CD8-positive, alpha-beta memory T cell (primary cell): ENCODE results near the gene CACNB1. TPM values are rescaled to one million over a fixed set of nuclear protein-coding genes. Genes with fewer than 3 reads are reported as not detected.

Experiments used
- CTCF ChIA-PET: fragments of 350-600 bp; sonication (Branson Sonifier 250); formaldehyde crosslinking; loops from one replicate; lab custom pipeline; 2021; ENCODE audit warnings: antibody characterized with exemption; lab: Charles Lee
- POLR2A ChIA-PET: fragments of 350-600 bp; sonication (Branson Sonifier 250); formaldehyde crosslinking; loops from one replicate; lab custom pipeline; 2021; ENCODE audit warnings: antibody characterized with exemption; lab: Charles Lee
- DNase-seq, 5 donors: peaks; one replicate each; pipeline versions ENCODE4 v3.0.0 to v3.0.0-alpha.2; 2020 to 2022; ENCODE audit warnings: mixed read lengths in 1 of 5
- H3K27ac ChIP-seq: one replicate; pipeline ENCODE4 v1.7.0; 2013; ENCODE audit warnings: low read depth, mild to moderate bottlenecking, low read length, moderate library complexity
- H3K27me3 ChIP-seq: 2 replicates; pipeline ENCODE4 v1.7.0; 2013; ENCODE audit warnings: low read length, mild to moderate bottlenecking; ENCODE audit not compliant: insufficient read depth, poor library complexity, severe bottlenecking
- H3K36me3 ChIP-seq: 2 replicates; pipeline ENCODE4 v1.7.0; 2013; ENCODE audit warnings: mild to moderate bottlenecking, low read length, moderate library complexity; ENCODE audit not compliant: insufficient read depth
- H3K4me1 ChIP-seq: 2 replicates; pipeline ENCODE4 v1.7.0; 2013; ENCODE audit warnings: mild to moderate bottlenecking, low read length, moderate library complexity; ENCODE audit not compliant: insufficient read depth
- H3K4me3 ChIP-seq: 2 replicates; pipeline ENCODE4 v1.7.0; 2013; ENCODE audit warnings: mild to moderate bottlenecking, low read length
- H3K9me3 ChIP-seq: 2 replicates; pipeline ENCODE4 v1.7.0; 2013; ENCODE audit warnings: mild to moderate bottlenecking, low read length
- H3K27ac Mint-ChIP-seq, 8 donors: one replicate each; pipeline ENCODE4 v1.8.0; 2020 to 2021; ENCODE audit warnings: mixed read lengths in 8 of 8, mild to moderate bottlenecking in 6 of 8, inconsistent platforms in 3 of 8, moderate library complexity in 3 of 8
- H3K27me3 Mint-ChIP-seq, 2 donors: one replicate each; pipeline ENCODE4 v1.8.0; 2020 to 2021; ENCODE audit warnings: mixed read lengths in 2 of 2, mild to moderate bottlenecking in 1 of 2, moderate library complexity in 1 of 2
- H3K36me3 Mint-ChIP-seq, 3 donors: one replicate each; pipeline ENCODE4 v1.8.0; 2020 to 2021; ENCODE audit warnings: mixed read lengths in 3 of 3, inconsistent platforms in 1 of 3, mild to moderate bottlenecking in 1 of 3
- H3K4me1 Mint-ChIP-seq, 3 donors: one replicate each; pipeline ENCODE4 v1.8.0; 2020 to 2021; ENCODE audit warnings: mixed read lengths in 3 of 3, inconsistent platforms in 1 of 3, mild to moderate bottlenecking in 1 of 3
- H3K4me3 Mint-ChIP-seq, 7 donors: one replicate each; pipeline ENCODE4 v1.8.0; 2020 to 2021; ENCODE audit warnings: mixed read lengths in 7 of 7, mild to moderate bottlenecking in 6 of 7, moderate library complexity in 4 of 7, inconsistent platforms in 2 of 7
- H3K9me3 Mint-ChIP-seq, 5 donors: one replicate each; pipeline ENCODE4 v1.8.0; 2020 to 2022; ENCODE audit warnings: mixed read lengths in 5 of 5, mild to moderate bottlenecking in 3 of 5, moderate library complexity in 2 of 5, inconsistent platforms in 1 of 5
- polyA plus RNA-seq: library from polyadenylated mRNA; unstranded; fragments of 300-500 nt; fragmentation: Illumina TruSeq; gene quantifications from one replicate; pipeline ENCODE4 v1.2.3, GENCODE V29; 2021
- total RNA-seq, 2 experiments: library from RNA; stranded (reverse); gene quantifications; one replicate each; pipeline ENCODE4 v1.2.3, GENCODE V29; 2021

Gene CACNB1
- total and polyA plus RNA-seq, 3 experiments from 2014 or later = 2.7 to 12.3 (median 10.6) TPM

GRCh38 chr17:39194985-39195524 is 2.4 kb downstream of the CACNB1 start:
- CTCF ChIA-PET = interaction anchor here (0.6 to 3.2 kb wide), 8 partner anchors 9 to 326 kb away, joined by 3 to 11 read pairs (median 5); no protein-coding TSS in a partner anchor
- Histone ChIP-seq H3K36me3 (no peaks in the 10 kb centered on the region), H3K9me3 (no peaks in the 10 kb centered on the region), H3K27ac (no peak overlapping the region), H3K4me3 (no peak overlapping the region), H3K27me3 (no peaks in the 10 kb centered on the region), H3K4me1 (peaks cover 33% of the 10 kb centered on the region)
- H3K4me3 Mint-ChIP-seq = peak overlapping the region; percentile 32 to 89 (median 83)
- H3K27me3 Mint-ChIP-seq = peaks cover 0 to 3% of the 10 kb centered on the region in 2 donors
- H3K36me3 Mint-ChIP-seq = peaks cover 0 to 35% (median 2%) of the 10 kb centered on the region in 3 donors
- DNase-seq = no peak
- POLR2A ChIA-PET = no interaction called here
- no peaks in the 10 kb centered on the region for H3K9me3 Mint-ChIP-seq
- peak overlapping the region; percentile 21 to 97 (median 87) for H3K27ac Mint-ChIP-seq
- H3K4me1 Mint-ChIP-seq = peaks cover 35 to 63% (median 43%) of the 10 kb centered on the region in 3 donors

- H3K4me1 Mint-ChIP-seq = peaks cover 30 to 56% (median 36%) of the 10 kb centered on the region in 3 donors
- POLR2A ChIA-PET = no interaction called here
- H3K9me3 Mint-ChIP-seq = no peaks in the 10 kb centered on the region
- no peak for DNase-seq
- peak overlapping the region; percentile 43 to 93 (median 56) for H3K27ac Mint-ChIP-seq
- no peak overlapping the region for H3K4me3 ChIP-seq
- no peak overlapping the region for H3K27ac ChIP-seq
- H3K27me3 Mint-ChIP-seq = no peaks in the 10 kb centered on the region
- H3K36me3 ChIP-seq = no peaks in the 10 kb centered on the region
- peaks cover 0 to 32% (median 2%) of the 10 kb centered on the region in 3 donors for H3K36me3 Mint-ChIP-seq
- no peaks in the 10 kb centered on the region for H3K27me3 ChIP-seq
- H3K9me3 ChIP-seq = no peaks in the 10 kb centered on the region
- CTCF ChIA-PET = interaction anchor here (1.0 to 3.2 kb wide), 4 partner anchors 8 to 38 kb away, joined by 3 to 11 read pairs (median 8); no protein-coding TSS in a partner anchor
- peaks cover 28% of the 10 kb centered on the region for H3K4me1 ChIP-seq
- H3K4me3 Mint-ChIP-seq = peak overlapping the region in 3 of 7 donors; percentile 32 to 84 (median 47)
These were observed 3.1 kb downstream of the CACNB1 start for GRCh38 chr17:39194089-39194984.

GRCh38 chr17:39193346-39193745 is 4.1 kb downstream of the CACNB1 start:
- no peak for DNase-seq
- H3K4me1 Mint-ChIP-seq = peaks cover 26 to 47% (median 28%) of the 10 kb centered on the region in 3 donors
- Histone ChIP-seq H3K9me3 (no peaks in the 10 kb centered on the region), H3K4me3 (no peak overlapping the region), H3K27me3 (no peaks in the 10 kb centered on the region), H3K27ac (no peak overlapping the region), H3K36me3 (no peaks in the 10 kb centered on the region), H3K4me1 (peaks cover 19% of the 10 kb centered on the region)
- POLR2A ChIA-PET = no interaction called here
- peak overlapping the region in 4 of 8 donors; percentile 15 to 61 (median 52) for H3K27ac Mint-ChIP-seq
- H3K9me3 Mint-ChIP-seq = no peaks in the 10 kb centered on the region
- H3K36me3 Mint-ChIP-seq = peaks cover 0 to 37% (median 2%) of the 10 kb centered on the region in 3 donors
- CTCF ChIA-PET = interaction anchor here (0.7 to 2.5 kb wide), 4 partner anchors 14 to 39 kb away, joined by 3 to 6 read pairs (median 4); no protein-coding TSS in a partner anchor
- H3K4me3 Mint-ChIP-seq = peak overlapping the region in 1 of 7 donors; percentile 15
- H3K27me3 Mint-ChIP-seq = no peaks in the 10 kb centered on the region

GRCh38 chr17:39192901-39193300 is 4.6 kb downstream of the CACNB1 start:
- POLR2A ChIA-PET = interaction anchor here (1.1 kb wide), 1 partner anchor 53 kb away, joined by 3 read pairs; no protein-coding TSS in a partner anchor
- Histone ChIP-seq H3K36me3 (no peaks in the 10 kb centered on the region), H3K4me1 (peaks cover 14% of the 10 kb centered on the region), H3K27me3 (no peaks in the 10 kb centered on the region), H3K9me3 (no peaks in the 10 kb centered on the region), H3K27ac (no peak overlapping the region), H3K4me3 (no peak overlapping the region)
- peak overlapping the region in 2 of 7 donors; percentile 12 to 14 for H3K4me3 Mint-ChIP-seq
- no peaks in the 10 kb centered on the region for H3K27me3 Mint-ChIP-seq
- DNase-seq = no peak
- no peaks in the 10 kb centered on the region for H3K9me3 Mint-ChIP-seq
- peak overlapping the region in 4 of 8 donors; percentile 11 to 60 (median 24) for H3K27ac Mint-ChIP-seq
- CTCF ChIA-PET = interaction anchor here (0.7 to 0.9 kb wide), 3 partner anchors 14 to 28 kb away, joined by 3 to 4 read pairs (median 3); no protein-coding TSS in a partner anchor
- peaks cover 0 to 42% (median 2%) of the 10 kb centered on the region in 3 donors for H3K36me3 Mint-ChIP-seq
- peaks cover 24 to 43% (median 24%) of the 10 kb centered on the region in 3 donors for H3K4me1 Mint-ChIP-seq

DNA sequence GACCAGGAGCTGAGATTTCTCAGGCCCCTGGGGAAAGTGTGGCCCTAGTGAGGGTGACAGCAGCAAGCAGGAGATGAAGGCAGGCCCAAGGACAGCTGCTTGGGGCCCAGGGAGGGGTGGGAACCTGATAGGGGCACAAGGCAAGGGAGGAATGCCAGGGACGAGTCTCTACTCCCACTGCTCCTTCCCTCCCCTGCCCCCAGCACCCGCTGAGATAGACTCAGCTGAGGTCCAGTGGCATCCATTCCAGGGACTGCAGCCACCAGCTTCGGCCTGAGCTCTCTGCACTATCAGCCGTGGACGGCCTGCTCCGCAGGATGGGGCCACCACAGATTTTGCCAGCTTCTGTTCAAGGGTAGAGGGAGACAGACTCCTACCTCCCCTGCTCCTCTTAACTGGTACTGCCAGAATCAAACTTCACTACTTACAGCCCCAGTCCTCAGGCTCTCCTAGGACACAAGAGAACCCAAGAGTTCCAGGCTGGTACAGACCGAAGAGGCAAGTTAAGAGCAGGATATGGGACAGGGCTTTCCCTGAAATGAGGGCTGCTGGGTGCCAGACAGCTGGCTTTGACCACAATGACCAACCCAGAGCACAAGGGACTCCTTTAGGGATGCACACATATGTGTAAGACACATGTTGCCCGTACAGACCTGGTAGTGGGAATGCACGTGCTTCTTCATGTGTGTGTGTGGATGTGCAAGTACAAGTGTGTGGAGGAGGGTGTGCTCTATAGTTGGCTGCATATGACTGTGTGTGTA is 5.5 kb downstream of the CACNB1 start:
- H3K9me3 ChIP-seq = no peaks in the 10 kb centered on the region
- H3K27ac ChIP-seq = no peak overlapping the region
- peaks cover 23 to 40% (median 24%) of the 10 kb centered on the region in 3 donors for H3K4me1 Mint-ChIP-seq
- H3K4me3 ChIP-seq = no peak overlapping the region
- peaks cover 4% of the 10 kb centered on the region for H3K36me3 ChIP-seq
- peak overlapping the region in 1 of 7 donors; percentile 12 for H3K4me3 Mint-ChIP-seq
- H3K4me1 ChIP-seq = peaks cover 13% of the 10 kb centered on the region
- ChIA-PET POLR2A (interaction anchor here (0.6 to 1.1 kb wide), 2 partner anchors 54 to 136 kb away, joined by 3 to 11 read pairs; no protein-coding TSS in a partner anchor), CTCF (no interaction called here)
- peaks cover 0 to 51% (median 2%) of the 10 kb centered on the region in 3 donors for H3K36me3 Mint-ChIP-seq
- no peaks in the 10 kb centered on the region for H3K27me3 ChIP-seq
- no peak for DNase-seq
- no peaks in the 10 kb centered on the region for H3K27me3 Mint-ChIP-seq
- no peaks in the 10 kb centered on the region for H3K9me3 Mint-ChIP-seq
- peak overlapping the region in 6 of 8 donors; percentile 19 to 95 (median 48) for H3K27ac Mint-ChIP-seq

GRCh38 chr17:39187152-39187830 is 10.2 kb downstream of the CACNB1 start:
- H3K9me3 Mint-ChIP-seq = no peaks in the 10 kb centered on the region
- peaks cover 1% of the 10 kb centered on the region in 3 donors for H3K4me1 Mint-ChIP-seq
- Histone ChIP-seq H3K36me3 (peaks cover 7% of the 10 kb centered on the region), H3K4me1 (no peaks in the 10 kb centered on the region), H3K27ac (no peak overlapping the region), H3K4me3 (no peak overlapping the region), H3K27me3 (no peaks in the 10 kb centered on the region), H3K9me3 (no peaks in the 10 kb centered on the region)
- peak overlapping the region in 1 of 8 donors; percentile 60 for H3K27ac Mint-ChIP-seq
- peaks cover 0 to 74% (median 4%) of the 10 kb centered on the region in 3 donors for H3K36me3 Mint-ChIP-seq
- ChIA-PET POLR2A (no interaction called here), CTCF (no interaction called here)
- H3K27me3 Mint-ChIP-seq = no peaks in the 10 kb centered on the region
- H3K4me3 Mint-ChIP-seq = no peak overlapping the region
- DNase-seq = no peak

DNA sequence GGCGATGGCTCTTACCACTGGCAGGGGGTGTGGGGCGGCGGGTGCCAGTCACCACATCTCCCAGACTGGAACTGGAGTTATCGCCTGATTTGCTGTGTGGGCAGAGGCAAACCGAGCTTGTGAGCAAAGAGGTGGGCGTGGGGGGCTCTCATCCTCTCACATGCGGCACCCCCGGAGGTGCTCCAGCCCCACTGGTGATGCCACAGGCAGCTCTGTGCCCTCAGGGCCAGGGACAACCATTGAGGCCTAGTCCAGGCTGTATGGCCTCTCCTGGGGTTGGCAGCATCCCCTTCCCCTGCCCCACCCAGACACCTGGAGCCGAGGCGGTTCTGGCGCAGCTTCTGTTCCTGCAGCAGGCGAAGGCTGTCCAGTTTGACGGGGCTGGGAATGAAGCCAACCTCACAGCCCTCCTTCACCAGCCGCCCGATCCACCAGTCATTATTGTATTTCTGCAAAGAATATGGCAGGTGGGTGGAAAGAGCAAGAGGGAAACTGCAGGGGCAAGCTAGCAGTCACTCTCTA is 10.9 kb downstream of the CACNB1 start:
- ChIA-PET POLR2A (no interaction called here), CTCF (interaction anchor here (0.7 to 0.9 kb wide), 2 partner anchors 8 to 53 kb away, joined by 3 read pairs; no protein-coding TSS in a partner anchor)
- Mint-ChIP-seq H3K4me3 (no peak overlapping the region), H3K9me3 (no peaks in the 10 kb centered on the region), H3K4me1 (no peaks in the 10 kb centered on the region), H3K27ac (no peak overlapping the region), H3K27me3 (no peaks in the 10 kb centered on the region), H3K36me3 (peaks cover 0 to 67% (median 4%) of the 10 kb centered on the region in 3 donors)
- no peak for DNase-seq
- no peak overlapping the region for H3K27ac ChIP-seq
- no peaks in the 10 kb centered on the region for H3K4me1 ChIP-seq
- H3K4me3 ChIP-seq = no peak overlapping the region
- no peaks in the 10 kb centered on the region for H3K27me3 ChIP-seq
- H3K9me3 ChIP-seq = no peaks in the 10 kb centered on the region
- H3K36me3 ChIP-seq = peaks cover 7% of the 10 kb centered on the region
